ENCODE results near the gene UBE2E2.

- TF ChIP-seq, protein P1, sequence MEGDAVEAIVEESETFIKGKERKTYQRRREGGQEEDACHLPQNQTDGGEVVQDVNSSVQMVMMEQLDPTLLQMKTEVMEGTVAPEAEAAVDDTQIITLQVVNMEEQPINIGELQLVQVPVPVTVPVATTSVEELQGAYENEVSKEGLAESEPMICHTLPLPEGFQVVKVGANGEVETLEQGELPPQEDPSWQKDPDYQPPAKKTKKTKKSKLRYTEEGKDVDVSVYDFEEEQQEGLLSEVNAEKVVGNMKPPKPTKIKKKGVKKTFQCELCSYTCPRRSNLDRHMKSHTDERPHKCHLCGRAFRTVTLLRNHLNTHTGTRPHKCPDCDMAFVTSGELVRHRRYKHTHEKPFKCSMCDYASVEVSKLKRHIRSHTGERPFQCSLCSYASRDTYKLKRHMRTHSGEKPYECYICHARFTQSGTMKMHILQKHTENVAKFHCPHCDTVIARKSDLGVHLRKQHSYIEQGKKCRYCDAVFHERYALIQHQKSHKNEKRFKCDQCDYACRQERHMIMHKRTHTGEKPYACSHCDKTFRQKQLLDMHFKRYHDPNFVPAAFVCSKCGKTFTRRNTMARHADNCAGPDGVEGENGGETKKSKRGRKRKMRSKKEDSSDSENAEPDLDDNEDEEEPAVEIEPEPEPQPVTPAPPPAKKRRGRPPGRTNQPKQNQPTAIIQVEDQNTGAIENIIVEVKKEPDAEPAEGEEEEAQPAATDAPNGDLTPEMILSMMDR (IDR thresholded peaks at IDR 0.05; ENCODE audit: borderline replicate concordance, extremely low read depth, low read length, poor library complexity, severe bottlenecking): no peak
- TF ChIP-seq EZH2 (IDR thresholded peaks at IDR 0.05; ENCODE audit: borderline replicate concordance, low read depth, low read length, severe bottlenecking): no peak
These were observed 409.3 kb downstream of the UBE2E2 start for GRCh38 chr3:23612296-23612891.
